HepG2 (cell line): ENCODE data around the gene DENND4B. TPM values are rescaled to one million over a fixed set of nuclear protein-coding genes. Genes with fewer than 3 reads are reported as not detected.

ENCODE experiments used
- AKAP8 ChIP-seq: sonication (generic); formaldehyde crosslinking; IDR thresholded peaks from 2 replicates; pipeline ENCODE4 v1.5.1; 2020; ENCODE audit warnings: mild to moderate bottlenecking, missing genetic modification reagents
- CHCHD3 ChIP-seq: sonication (generic); formaldehyde crosslinking; IDR thresholded peaks from 2 replicates; pipeline ENCODE4 v1.8.0; 2022; ENCODE audit warnings: mild to moderate bottlenecking, missing genetic modification reagents, moderate library complexity
- FOSL2 ChIP-seq: sonication (generic); formaldehyde crosslinking; IDR thresholded peaks from 2 replicates; pipeline ENCODE4 v1.4.0; 2020; ENCODE audit warnings: missing genetic modification reagents
- GATA4 ChIP-seq: sonication (generic); IDR thresholded peaks from 2 replicates; pipeline ENCODE4 v1.6.1; 2016; ENCODE audit warnings: antibody characterized with exemption, low read depth, borderline replicate concordance
- HMGXB3 ChIP-seq: sonication (generic); formaldehyde crosslinking; IDR thresholded peaks from 2 replicates; pipeline ENCODE4 v1.4.0; 2020; ENCODE audit warnings: missing genetic modification reagents, borderline replicate concordance
- HNRNPL ChIP-seq: fragments of 200-400 bp; formaldehyde crosslinking; IDR thresholded peaks from 2 replicates; pipeline ENCODE4 v1.6.1; 2017; ENCODE audit warnings: mild to moderate bottlenecking, low read depth, low read length
- IRX3 ChIP-seq: sonication (generic); formaldehyde crosslinking; IDR thresholded peaks from 2 replicates; pipeline ENCODE4 v1.8.1; 2023; ENCODE audit warnings: mild to moderate bottlenecking, low read depth, missing genetic modification reagents, borderline replicate concordance
- JARID2 ChIP-seq: sonication (generic); formaldehyde crosslinking; IDR thresholded peaks from 2 replicates; pipeline ENCODE4 v1.8.1; 2023; ENCODE audit warnings: missing genetic modification reagents, inconsistent platforms; ENCODE audit not compliant: insufficient replicate concordance
- KMT2A ChIP-seq: sonication (generic); formaldehyde crosslinking; IDR thresholded peaks from 2 replicates; pipeline ENCODE4 v1.4.0; 2020; ENCODE audit warnings: missing genetic modification reagents
- KMT2B ChIP-seq: IDR thresholded peaks from 2 replicates; pipeline ENCODE4 v1.6.1; 2016; ENCODE audit warnings: missing genetic modification reagents, missing compliant biosample characterization
- PHF5A ChIP-seq: IDR thresholded peaks from one replicate; pipeline ENCODE4 v1.6.1; 2018; ENCODE audit warnings: low read depth, missing genetic modification reagents; ENCODE audit not compliant: unreplicated experiment
- SPEN ChIP-seq: sonication (generic); formaldehyde crosslinking; IDR thresholded peaks from 2 replicates; pipeline ENCODE4 v1.5.1; 2020; ENCODE audit warnings: low read depth, mild to moderate bottlenecking, missing genetic modification reagents
- SSRP1 ChIP-seq: IDR thresholded peaks from 2 replicates; pipeline ENCODE4 v1.6.1; 2016; ENCODE audit warnings: control low read depth
- ZFP36 ChIP-seq: fragments of 150-350 bp; IDR thresholded peaks from 2 replicates; pipeline ENCODE4 v1.6.1; 2018; ENCODE audit warnings: borderline replicate concordance, low read length, low read depth; ENCODE audit not compliant: partially characterized antibody
- ZKSCAN8 ChIP-seq: IDR thresholded peaks from 2 replicates; pipeline ENCODE4 v1.6.1; 2016; ENCODE audit warnings: borderline replicate concordance, missing genetic modification reagents, missing compliant biosample characterization
- ZNF639 ChIP-seq: conservative IDR thresholded peaks from 2 replicates; pipeline ENCODE4 v1.6.1; 2018; ENCODE audit warnings: missing genetic modification reagents
- ZNF720 ChIP-seq: sonication (generic); formaldehyde crosslinking; IDR thresholded peaks from 2 replicates; pipeline ENCODE4 v1.4.0; 2020; ENCODE audit warnings: missing genetic modification reagents
- ZNF879 ChIP-seq: sonication (generic); formaldehyde crosslinking; IDR thresholded peaks from 2 replicates; pipeline ENCODE4 v1.8.1; 2023; ENCODE audit warnings: missing genetic modification reagents
- polyA plus RNA-seq, 8 experiments: library from polyadenylated mRNA; depleted of rRNA in 3 of 8; stranded (reverse) in 7 of 8; unstranded in 1 of 8; fragments of >200 nt; fragmentation: Illumina TruSeq in 4 of 8; extraction: Trizol in 4 of 8; gene quantifications; 2 replicates each; pipeline versions ENCODE4 v1.2.1 to v1.2.3, GENCODE V29; 2011 to 2016; ENCODE audit warnings: low read depth in 4 of 8, missing spikeins in 1 of 8, mixed read lengths in 1 of 8; ENCODE audit not compliant: insufficient read depth in 1 of 8
- total RNA-seq, 5 experiments: library from RNA; depleted of rRNA; stranded (reverse); fragments of >200 nt; fragmentation: Illumina TruSeq; extraction: Trizol; gene quantifications; 2 replicates each; pipeline ENCODE4 v1.2.3, GENCODE V29; 2016; ENCODE audit warnings: low read depth in 1 of 5
- TF ChIP-seq, protein P1 (sequence below): sonication (generic); formaldehyde crosslinking; IDR thresholded peaks from 2 replicates; pipeline ENCODE4 v1.5.0; 2020; ENCODE audit warnings: mild to moderate bottlenecking, missing genetic modification reagents, moderate library complexity

DENND4B gene
- total and polyA plus RNA-seq, 2 of the 13 experiments (the other 11 are each of a cell fraction or from before 2014, with no cell fraction given) = 15.1 to 20.3 TPM

GRCh38 chr1:153990468-153991150, 44.1 kb upstream of the DENND4B start, which contains the start of gene RPS27 (continued):
- TF ChIP-seq HMGXB3 (CRISPR knock-in tag) = peak; percentile 91; the same call in 1 of the 2 replicates
- TF ChIP-seq PHF5A = no peak
- TF ChIP-seq CHCHD3 (CRISPR knock-in tag) = 0 out of 2 replicates have a peak, but pooled peaks have one; percentile 72
- TF ChIP-seq HNRNPL = no peak
- peak; percentile 84; the same call in 1 of the 2 replicates for TF ChIP-seq ZKSCAN8 (CRISPR knock-in tag)
- 0 out of 2 replicates have a peak, but pooled peaks have one; percentile 5 for TF ChIP-seq SSRP1
- no peak for TF ChIP-seq ZNF879 (CRISPR knock-in tag)
- peak; percentile 57 for TF ChIP-seq JARID2 (CRISPR knock-in tag)
- TF ChIP-seq KMT2B (CRISPR knock-in tag) = peak; percentile 85
- TF ChIP-seq KMT2A (CRISPR knock-in tag) = peak; percentile 72; the same call in 1 of the 2 replicates
- TF ChIP-seq SPEN = peak; percentile 91; the same call in 1 of the 2 replicates
- TF ChIP-seq ZFP36 = no peak
- TF ChIP-seq, protein P1, sequence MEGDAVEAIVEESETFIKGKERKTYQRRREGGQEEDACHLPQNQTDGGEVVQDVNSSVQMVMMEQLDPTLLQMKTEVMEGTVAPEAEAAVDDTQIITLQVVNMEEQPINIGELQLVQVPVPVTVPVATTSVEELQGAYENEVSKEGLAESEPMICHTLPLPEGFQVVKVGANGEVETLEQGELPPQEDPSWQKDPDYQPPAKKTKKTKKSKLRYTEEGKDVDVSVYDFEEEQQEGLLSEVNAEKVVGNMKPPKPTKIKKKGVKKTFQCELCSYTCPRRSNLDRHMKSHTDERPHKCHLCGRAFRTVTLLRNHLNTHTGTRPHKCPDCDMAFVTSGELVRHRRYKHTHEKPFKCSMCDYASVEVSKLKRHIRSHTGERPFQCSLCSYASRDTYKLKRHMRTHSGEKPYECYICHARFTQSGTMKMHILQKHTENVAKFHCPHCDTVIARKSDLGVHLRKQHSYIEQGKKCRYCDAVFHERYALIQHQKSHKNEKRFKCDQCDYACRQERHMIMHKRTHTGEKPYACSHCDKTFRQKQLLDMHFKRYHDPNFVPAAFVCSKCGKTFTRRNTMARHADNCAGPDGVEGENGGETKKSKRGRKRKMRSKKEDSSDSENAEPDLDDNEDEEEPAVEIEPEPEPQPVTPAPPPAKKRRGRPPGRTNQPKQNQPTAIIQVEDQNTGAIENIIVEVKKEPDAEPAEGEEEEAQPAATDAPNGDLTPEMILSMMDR (CRISPR knock-in tag) = no peak
- no peak for TF ChIP-seq ZNF720
- TF ChIP-seq ZNF639 (CRISPR knock-in tag) = no peak; the same call in none of the 2 replicates
- TF ChIP-seq IRX3 (CRISPR knock-in tag) = no peak; the same call in 1 of the 2 replicates
- peak; percentile 59 for TF ChIP-seq FOSL2 (CRISPR knock-in tag)
- TF ChIP-seq GATA4 = peak; percentile 88; the same call in 1 of the 2 replicates
- 0 out of 2 replicates have a peak, but pooled peaks have one; percentile 52 for TF ChIP-seq AKAP8
